Keratinocyte (primary cell): Measurements from ENCODE around the gene ADGRF3.

Experiments
- EZH2 ChIP-seq: IDR thresholded peaks from one replicate; pipeline ENCODE4 v1.6.1; 2012; ENCODE audit warnings: inconsistent platforms, mild to moderate bottlenecking, low read length, moderate library complexity
- TF ChIP-seq, protein P1 (sequence below), 3 experiments: IDR thresholded peaks in 1 of 3; conservative IDR thresholded peaks in 1 of 3; optimal IDR thresholded peaks in 1 of 3; 2 replicates in 2 of 3; 3 replicates in 1 of 3; pipeline versions ENCODE3 to v1.5.1; 2011; ENCODE audit warnings: low read length in 3 of 3, mild to moderate bottlenecking in 3 of 3, moderate library complexity in 2 of 3, control low read depth in 1 of 3, inconsistent platforms in 1 of 3; ENCODE audit not compliant: insufficient read depth in 2 of 3; ENCODE audit errors: extremely low read depth in 1 of 3

DNA sequence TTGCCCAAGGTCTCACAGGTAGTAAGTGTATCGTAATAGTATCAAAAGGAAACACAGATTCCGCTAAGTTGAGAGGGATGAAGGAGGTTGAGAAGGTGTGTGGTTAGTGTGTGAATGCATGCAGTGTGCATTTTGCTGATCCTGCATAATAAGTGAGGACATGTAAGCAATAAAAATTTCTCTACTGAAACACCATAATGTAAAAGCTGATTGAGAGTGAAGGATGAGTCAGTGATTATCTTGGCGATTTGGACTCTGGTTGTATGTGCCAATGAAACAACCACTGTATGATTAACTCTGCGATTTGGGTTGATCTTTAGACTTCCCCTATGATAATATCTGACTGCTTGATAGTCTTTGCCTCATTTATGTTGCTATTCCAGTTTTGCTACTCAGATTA lies 16.7 kb upstream of the ADGRF3 start:
- TF ChIP-seq, protein P1, sequence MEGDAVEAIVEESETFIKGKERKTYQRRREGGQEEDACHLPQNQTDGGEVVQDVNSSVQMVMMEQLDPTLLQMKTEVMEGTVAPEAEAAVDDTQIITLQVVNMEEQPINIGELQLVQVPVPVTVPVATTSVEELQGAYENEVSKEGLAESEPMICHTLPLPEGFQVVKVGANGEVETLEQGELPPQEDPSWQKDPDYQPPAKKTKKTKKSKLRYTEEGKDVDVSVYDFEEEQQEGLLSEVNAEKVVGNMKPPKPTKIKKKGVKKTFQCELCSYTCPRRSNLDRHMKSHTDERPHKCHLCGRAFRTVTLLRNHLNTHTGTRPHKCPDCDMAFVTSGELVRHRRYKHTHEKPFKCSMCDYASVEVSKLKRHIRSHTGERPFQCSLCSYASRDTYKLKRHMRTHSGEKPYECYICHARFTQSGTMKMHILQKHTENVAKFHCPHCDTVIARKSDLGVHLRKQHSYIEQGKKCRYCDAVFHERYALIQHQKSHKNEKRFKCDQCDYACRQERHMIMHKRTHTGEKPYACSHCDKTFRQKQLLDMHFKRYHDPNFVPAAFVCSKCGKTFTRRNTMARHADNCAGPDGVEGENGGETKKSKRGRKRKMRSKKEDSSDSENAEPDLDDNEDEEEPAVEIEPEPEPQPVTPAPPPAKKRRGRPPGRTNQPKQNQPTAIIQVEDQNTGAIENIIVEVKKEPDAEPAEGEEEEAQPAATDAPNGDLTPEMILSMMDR (optimal IDR thresholded peaks at IDR 0.05 in 1 of 3, IDR thresholded peaks at IDR 0.05 in 1 of 3, conservative IDR thresholded peaks at IDR 0.05 in 1 of 3; ENCODE audit: extremely low read depth in 1 of 3, insufficient read depth in 2 of 3, low read length in 3 of 3) = no peak
- TF ChIP-seq EZH2 = no peak
